ENCODE results near the gene RAN. TPM values are rescaled to one million over a fixed set of nuclear protein-coding genes. Genes with fewer than 3 reads are reported as not detected.

The RAN gene
- polyA plus RNA-seq, result 999 and 1,077 TPM in 2 replicates

DNA sequence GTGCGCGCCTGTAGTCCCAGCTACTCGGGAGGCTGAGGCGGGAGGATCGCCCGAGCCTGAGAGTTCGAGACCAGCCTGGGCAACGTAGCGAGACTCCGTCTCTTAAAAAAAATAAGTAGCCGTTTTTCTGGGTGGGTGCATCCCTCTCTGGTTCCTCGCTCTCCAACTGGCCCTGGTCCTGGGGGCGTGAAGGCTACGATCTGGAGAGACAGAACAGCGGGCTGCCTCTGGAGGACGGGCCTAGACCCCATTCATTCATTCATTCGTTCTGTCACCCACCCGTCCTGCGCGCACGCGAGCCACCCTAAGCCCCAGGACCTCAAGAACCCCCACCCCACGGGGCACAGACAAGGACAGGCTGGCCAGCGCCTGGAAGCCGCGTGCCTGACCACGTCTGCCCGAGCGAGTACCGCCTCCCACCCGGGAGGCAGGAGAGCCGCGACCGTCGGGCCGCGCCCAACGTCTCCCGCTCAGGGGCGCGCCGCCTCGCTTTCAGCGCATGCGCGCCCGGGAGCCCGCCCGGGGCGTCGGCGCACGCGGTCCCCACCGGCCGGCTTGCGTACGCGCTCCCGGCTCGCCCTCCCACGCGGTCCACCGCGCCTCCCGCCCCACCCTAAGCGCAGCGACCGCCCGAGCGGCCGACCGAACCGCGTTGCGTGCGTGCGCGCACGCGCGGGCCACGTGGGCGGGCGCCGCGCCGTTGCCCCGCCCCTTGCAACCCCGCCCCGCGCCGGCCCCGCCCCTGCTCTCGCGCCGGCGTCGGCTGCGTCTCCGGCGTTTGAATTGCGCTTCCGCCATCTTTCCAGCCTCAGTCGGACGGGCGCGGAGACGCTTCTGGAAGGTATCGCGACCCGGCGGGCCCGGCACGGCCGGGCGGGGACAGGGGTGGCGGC lies at the start of gene RAN:
RAN (plus strand) TSS at position 781 of the 893 bp plus-strand sequence. CDS start 528 bp downstream, outside the sequence.

DNA sequence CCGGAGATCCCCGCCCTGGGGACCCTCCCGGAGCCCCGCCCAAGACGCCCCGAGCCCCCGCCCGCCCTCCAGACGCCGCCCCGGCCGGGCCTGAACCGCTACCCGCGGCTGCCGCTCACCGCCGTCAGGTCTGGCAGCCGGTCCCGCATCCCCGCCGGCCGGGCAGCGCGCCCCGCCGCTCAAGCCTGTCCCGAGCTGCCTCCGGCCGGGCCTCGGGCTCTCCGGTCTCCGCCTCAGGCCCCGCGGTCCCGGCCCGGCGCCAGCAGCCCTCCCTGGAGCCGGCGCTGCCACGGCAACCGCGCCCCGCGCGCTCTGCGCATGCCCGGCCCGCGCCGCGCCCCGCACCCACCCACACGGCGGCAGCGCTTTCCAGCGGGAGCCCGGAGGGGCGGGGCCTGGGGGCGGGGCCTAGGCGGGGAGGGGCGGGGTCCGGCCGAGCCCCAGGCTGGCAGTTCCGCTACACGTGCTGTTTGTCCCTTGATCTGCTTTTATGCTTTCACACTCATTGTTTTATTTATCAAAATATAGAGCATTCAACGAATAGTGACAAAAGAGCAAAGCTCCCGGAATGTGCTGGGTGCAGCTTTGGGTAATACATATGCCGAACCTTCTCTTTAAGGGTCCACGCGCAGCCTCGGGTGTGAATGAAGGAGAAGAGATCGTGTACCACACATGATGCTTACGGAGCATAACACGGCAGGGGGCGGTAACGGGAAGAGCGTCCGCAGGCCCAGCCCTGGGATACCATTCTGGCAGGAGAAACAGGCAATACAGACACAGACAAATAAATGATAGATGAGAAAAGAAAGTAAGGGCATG lies 32.7 kb upstream of the RAN start, which contains the start of gene STX2:
STX2 (minus strand) TSS at position 300 of the 819 bp plus-strand sequence; CDS start at position 149, 151 bp downstream.

Other genes starting within 250 kb of the RAN start
- gene RIMBP2, start 155.8 kb upstream of the RAN start, polyA plus RNA-seq, result 6.8 and 7.0 TPM in 2 replicates
- 0.83 and 3.3 TPM in 2 replicates for gene STX2, start 32.8 kb upstream of the RAN start, polyA plus RNA-seq
- 12.0 and 15.4 TPM in 2 replicates for gene ADGRD1, start 81.8 kb downstream of the RAN start, polyA plus RNA-seq

Data from Purkinje cell (primary cell).